PC-9 (cell line): ENCODE measurements around the gene NMB. TPM values are rescaled to one million over a fixed set of nuclear protein-coding genes. Genes with fewer than 3 reads are reported as not detected.

ENCODE experiments used
- BruUV-seq: library from RNA; stranded (reverse); fragments of 400-500 nt; replicated peaks from 2 replicates; lab custom pipeline; 2021; lab: Mats Ljungman, UMichigan
- CTCF ChIA-PET: fragments of 300-600 bp; sonication (Branson Sonifier 250); formaldehyde crosslinking; loops from one replicate; lab custom pipeline; 2022; ENCODE audit warnings: antibody characterized with exemption; lab: Charles Lee
- POLR2A ChIA-PET: fragments of 300-600 bp; sonication (Branson Sonifier 250); formaldehyde crosslinking; loops from one replicate; lab custom pipeline; 2022; ENCODE audit warnings: antibody characterized with exemption; ENCODE audit not compliant: unreplicated experiment; lab: Charles Lee
- DNase-seq, 2 experiments: peaks; one replicate each; pipeline versions ENCODE4 v3.0.0 to v3.0.0-alpha.2; 2015 to 2022; ENCODE audit warnings: mixed read lengths in 1 of 2
- H2AFZ ChIP-seq: fragments of 200-600 bp; sonication (generic); 2 replicates; pipeline ENCODE4 v1.8.1; 2017; ENCODE audit warnings: antibody characterized with exemption
- H3F3A ChIP-seq: fragments of 200-600 bp; sonication (generic); 2 replicates; pipeline ENCODE4 v1.8.1; 2017; ENCODE audit warnings: antibody characterized with exemption, mild to moderate bottlenecking, low read depth; ENCODE audit not compliant: insufficient read depth
- H3K27ac ChIP-seq: fragments of 200-600 bp; sonication (generic); 2 replicates; pipeline ENCODE4 v1.6.1; 2016; ENCODE audit warnings: mixed run types
- H3K27me3 ChIP-seq: fragments of 200-600 bp; sonication (generic); 2 replicates; pipeline ENCODE4 v1.6.1; 2016; ENCODE audit warnings: low read depth, mixed run types; ENCODE audit not compliant: insufficient read depth
- H3K36me3 ChIP-seq: fragments of 200-600 bp; sonication (generic); 2 replicates; pipeline ENCODE4 v1.6.1; 2016; ENCODE audit warnings: low read depth, mixed run types
- H3K4me1 ChIP-seq: fragments of 200-600 bp; sonication (generic); replicated peaks from 2 replicates; pipeline ENCODE4 v1.6.1; 2016; ENCODE audit warnings: mixed run types; ENCODE audit not compliant: insufficient read depth
- H3K4me2 ChIP-seq: fragments of 200-600 bp; sonication (generic); 2 replicates; pipeline ENCODE4 v1.6.1; 2017; ENCODE audit warnings: mixed run types
- H3K4me3 ChIP-seq: fragments of 200-600 bp; sonication (generic); 2 replicates; pipeline ENCODE4 v1.6.1; 2016; ENCODE audit warnings: mixed run types
- H3K79me2 ChIP-seq: fragments of 200-600 bp; sonication (generic); 2 replicates; pipeline ENCODE4 v1.6.1; 2017; ENCODE audit warnings: low read depth, mixed run types
- H3K9me2 ChIP-seq: fragments of 200-600 bp; sonication (generic); 2 replicates; pipeline ENCODE4 v1.8.1; 2017; ENCODE audit warnings: mild to moderate bottlenecking; ENCODE audit not compliant: insufficient read depth
- H3K9me3 ChIP-seq: fragments of 200-600 bp; sonication (generic); 2 replicates; pipeline ENCODE4 v1.8.1; 2016; ENCODE audit warnings: low read depth; ENCODE audit not compliant: insufficient read depth
- H4K20me1 ChIP-seq: fragments of 200-600 bp; sonication (generic); 2 replicates; pipeline ENCODE4 v1.8.1; 2017; ENCODE audit not compliant: insufficient read depth
- CTCF ChIP-seq: fragments of 200-600 bp; sonication (generic); conservative IDR thresholded peaks from 2 replicates; pipeline ENCODE4 v1.6.1; 2017; ENCODE audit warnings: mixed run types, antibody characterized with exemption, mild to moderate bottlenecking, moderate library complexity
- EZH2 ChIP-seq: fragments of 200-600 bp; sonication (generic); IDR thresholded peaks from 2 replicates; pipeline ENCODE4 v1.8.0; 2017; ENCODE audit warnings: antibody characterized with exemption, low read depth
- intact Hi-C: fragments of 100-400 bp; cut with micrococcal nuclease; formaldehyde crosslinking; loops from one replicate; pipeline ENCODE4 v1.10.0; 2022; ENCODE audit not compliant: unreplicated experiment
- total RNA-seq: library from RNA; stranded (reverse); gene quantifications from 2 replicates; pipeline ENCODE4 v1.2.3, GENCODE V29; 2021

The NMB gene
- total RNA-seq, 1 experiment from 2014 or later, result 77.1 TPM

GRCh38 chr15:84669726-84670125, 11.7 kb upstream of the NMB start:
- peaks cover 40% of the 10 kb centered on the region for H3K36me3 ChIP-seq
- no peak overlapping the region for H3K27ac ChIP-seq
- H2AFZ ChIP-seq, result no peak overlapping the region
- H3K4me1 ChIP-seq, result no peaks in the 10 kb centered on the region
- CTCF ChIA-PET, result no interaction called here
- no peaks in the 10 kb centered on the region for H3K9me2 ChIP-seq
- no peaks in the 10 kb centered on the region for H3K9me3 ChIP-seq
- peaks cover 19% of the 10 kb centered on the region; the same call in 1 of the 2 replicates for H3F3A ChIP-seq
- H4K20me1 ChIP-seq, result no peaks in the 10 kb centered on the region
- no peak for DNase-seq
- TSS peak; percentile 32 for BruUV-seq
- POLR2A ChIA-PET, result no interaction called here
- TF ChIP-seq CTCF (no peak), EZH2 (no peak)
- no peaks in the 10 kb centered on the region for H3K79me2 ChIP-seq
- H3K27me3 ChIP-seq, result no peaks in the 10 kb centered on the region
- no peak overlapping the region for H3K4me3 ChIP-seq
- H3K4me2 ChIP-seq, result no peak overlapping the region
- intact Hi-C loops, result no loop called here

- POLR2A ChIA-PET, result no interaction called here
These were observed 10.4 kb upstream of the NMB start for GRCh38 chr15:84668221-84668982.

GRCh38 chr15:84666373-84666772, 8.4 kb upstream of the NMB start:
- peaks cover 38% of the 10 kb centered on the region for H3K36me3 ChIP-seq
- ChIA-PET POLR2A (no interaction called here), CTCF (no interaction called here)

More at GRCh38 chr15:84668221-84668982, 10.4 kb upstream of the NMB start:
- TF ChIP-seq CTCF (no peak), EZH2 (no peak)
- no peaks in the 10 kb centered on the region for H3K79me2 ChIP-seq
- no peak for DNase-seq
- peaks cover 20% of the 10 kb centered on the region; the same call in 1 of the 2 replicates for H3F3A ChIP-seq
- no peak overlapping the region for H3K4me2 ChIP-seq
- no peak overlapping the region for H3K4me3 ChIP-seq
- H3K36me3 ChIP-seq, result peaks cover 38% of the 10 kb centered on the region
- no peaks in the 10 kb centered on the region for H4K20me1 ChIP-seq
- BruUV-seq, result no TSS peak
- H3K4me1 ChIP-seq, result no peaks in the 10 kb centered on the region
- no peaks in the 10 kb centered on the region for H3K27me3 ChIP-seq
- intact Hi-C loops, result no loop called here
- no peak overlapping the region for H2AFZ ChIP-seq
- H3K27ac ChIP-seq, result no peak overlapping the region
- no peaks in the 10 kb centered on the region for H3K9me2 ChIP-seq
- CTCF ChIA-PET, result no interaction called here
- no peaks in the 10 kb centered on the region for H3K9me3 ChIP-seq

More at GRCh38 chr15:84666373-84666772, 8.4 kb upstream of the NMB start:
- peaks cover 26% of the 10 kb centered on the region; the same call in 1 of the 2 replicates for H3F3A ChIP-seq
- no peak for TF ChIP-seq EZH2
- no peak for TF ChIP-seq CTCF
- H3K27ac ChIP-seq, result no peak overlapping the region
- no peaks in the 10 kb centered on the region for H3K9me3 ChIP-seq
- H3K4me3 ChIP-seq, result no peak overlapping the region
- no peak overlapping the region for H2AFZ ChIP-seq
- intact Hi-C loops, result no loop called here
- H3K9me2 ChIP-seq, result no peaks in the 10 kb centered on the region
- no peaks in the 10 kb centered on the region for H3K4me1 ChIP-seq
- DNase-seq, result no peak
- no peaks in the 10 kb centered on the region for H3K79me2 ChIP-seq
- no peaks in the 10 kb centered on the region for H4K20me1 ChIP-seq
- no TSS peak for BruUV-seq
- H3K4me2 ChIP-seq, result no peak overlapping the region
- H3K27me3 ChIP-seq, result no peaks in the 10 kb centered on the region
